GM12892 (cell line): ENCODE measurements around the gene WDR17.

Experiments
- POLR2A ChIP-seq: IDR thresholded peaks from 2 replicates; pipeline ENCODE4 v1.6.1; 2011; ENCODE audit warnings: low read depth, low read length, control low read depth
- POLR2AphosphoS5 ChIP-seq: IDR thresholded peaks from 2 replicates; pipeline ENCODE4 v1.6.1; 2011; ENCODE audit warnings: low read depth, low read length, control low read depth
- TAF1 ChIP-seq: IDR thresholded peaks from 2 replicates; pipeline ENCODE4 v1.6.1; 2011; ENCODE audit warnings: low read depth, mild to moderate bottlenecking, control low read depth, low read length, borderline replicate concordance

- TF ChIP-seq TAF1, result no peak
- no peak for TF ChIP-seq POLR2A
- TF ChIP-seq POLR2AphosphoS5, result no peak
Observed at GRCh38 chr4:176077561-176077960, 11.9 kb downstream of the WDR17 start.
